Fibroblast of the aortic adventitia (primary cell): ENCODE results near the gene CSRNP3. TPM values are rescaled to one million over a fixed set of nuclear protein-coding genes. Genes with fewer than 3 reads are reported as not detected.

Source experiments
- DNase-seq: peaks from one replicate; pipeline ENCODE4 v3.0.0-alpha.2; 2010; ENCODE audit warnings: low read depth
- H3K4me3 ChIP-seq: 2 replicates; pipeline ENCODE4 v1.5.1; 2011; ENCODE audit warnings: low read depth, mild to moderate bottlenecking, control low read depth, low read length, moderate library complexity
- CTCF ChIP-seq: IDR thresholded peaks from 2 replicates; pipeline ENCODE4 v1.5.1; 2011; ENCODE audit warnings: mild to moderate bottlenecking, low read length, control low read depth, inconsistent platforms; ENCODE audit not compliant: insufficient read depth
- total RNA-seq: library from RNA; depleted of rRNA; stranded (reverse); fragments of >200 nt; gene quantifications from 2 replicates; pipeline ENCODE4 v1.2.3, GENCODE V29; 2012; ENCODE audit warnings: low replicate concordance

CSRNP3 gene
- total RNA-seq, 1 donor, result 2.3 TPM

- TF ChIP-seq CTCF, result no peak
- H3K4me3 ChIP-seq, result no peak overlapping the region
- no peak for DNase-seq
These were observed 5.2 kb downstream of the CSRNP3 start for GRCh38 chr2:165474619-165475276.

- no peak overlapping the region for H3K4me3 ChIP-seq
- DNase-seq, result no peak
- TF ChIP-seq CTCF, result no peak
These were observed 5.9 kb downstream of the CSRNP3 start for GRCh38 chr2:165475277-165476004.

GRCh38 chr2:165479856-165480255 is 10.4 kb downstream of the CSRNP3 start:
- DNase-seq, result no peak
- H3K4me3 ChIP-seq, result no peak overlapping the region
- no peak for TF ChIP-seq CTCF

GRCh38 chr2:165494573-165494972 is 25.1 kb downstream of the CSRNP3 start:
- no peak for TF ChIP-seq CTCF
- H3K4me3 ChIP-seq, result no peak overlapping the region
- DNase-seq, result no peak

- H3K4me3 ChIP-seq, result no peak overlapping the region
- no peak for DNase-seq
- no peak for TF ChIP-seq CTCF
These were observed 28.3 kb downstream of the CSRNP3 start for GRCh38 chr2:165497659-165498317.

GRCh38 chr2:165499131-165499530 is 29.6 kb downstream of the CSRNP3 start:
- no peak for TF ChIP-seq CTCF
- DNase-seq, result no peak

More at GRCh38 chr2:165499131-165499530, 29.6 kb downstream of the CSRNP3 start:
- no peak overlapping the region for H3K4me3 ChIP-seq
